ENCODE results near the gene OR4D2.
"Not testable (repeated sequence)": the region's sequence is repeated elsewhere in the genome, so short reads cannot be mapped to it uniquely, and the experiment has no call there.

Gene OR4D2

DNA sequence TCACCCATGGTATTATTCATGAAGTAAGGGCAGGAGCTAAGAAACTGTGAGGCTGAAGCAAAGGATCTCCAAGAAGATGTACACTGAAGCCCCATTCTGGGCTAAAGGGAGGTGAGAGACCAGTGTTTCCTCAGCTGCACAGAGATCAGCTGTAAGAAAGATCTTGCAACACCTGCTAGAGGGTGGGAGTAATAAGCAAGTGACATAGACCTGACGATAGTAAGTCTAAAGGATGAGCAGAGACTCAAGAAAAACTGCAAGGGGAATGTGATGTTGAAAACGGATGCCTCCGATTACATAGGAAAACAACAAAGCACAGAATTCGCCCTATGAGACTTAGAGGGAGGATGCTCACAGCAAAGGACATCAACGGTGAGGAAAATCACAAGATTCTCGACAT is at the start of gene OR4D2:
OR4D2 (plus strand) TSS at position 301 of the 400 bp plus-strand sequence. CDS start 2,674 bp downstream, outside the sequence.
- no peak for DNase-seq (ENCODE audit: low read depth in 3 of 3, low spot score in 1 of 3)

- DNase-seq (ENCODE audit: low read depth in 3 of 3, low spot score in 1 of 3): no peak
Measured at GRCh38 chr17:58117382-58117781, 49.4 kb upstream of the OR4D2 start.

- no peak for DNase-seq (ENCODE audit: low read depth in 3 of 3, low spot score in 1 of 3)
Measured at GRCh38 chr17:58119491-58119890, 47.3 kb upstream of the OR4D2 start.

DNA sequence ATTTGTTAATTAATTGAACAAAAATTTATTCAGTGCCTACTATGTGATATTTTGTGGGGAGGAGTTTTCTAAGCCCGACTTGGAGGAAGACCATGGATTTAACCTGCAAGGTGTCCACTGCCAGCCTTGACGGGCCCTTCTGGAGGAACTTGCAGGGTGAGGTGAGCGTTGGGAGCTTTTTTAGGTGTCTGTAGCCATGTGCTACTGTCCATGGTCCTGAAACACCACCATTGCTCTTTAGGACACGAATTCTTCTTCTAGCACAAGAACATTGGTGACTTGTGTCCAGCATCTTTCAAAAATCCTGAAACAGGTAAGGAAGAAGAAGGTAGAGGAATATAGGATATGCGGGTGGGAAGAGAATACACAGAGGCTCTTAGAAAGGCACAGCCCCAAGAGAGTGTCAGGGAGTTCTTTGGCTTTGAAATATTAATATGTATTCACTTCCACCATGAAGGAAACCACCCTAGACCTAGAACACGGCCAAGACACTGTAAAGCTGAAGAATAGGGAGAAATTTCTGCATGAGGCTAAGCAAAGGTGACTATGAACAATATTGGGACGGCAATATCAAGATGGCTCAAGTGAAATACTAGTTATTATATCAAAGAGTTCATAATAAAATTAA is 46.5 kb upstream of the OR4D2 start:
- DNase-seq (ENCODE audit: low read depth in 3 of 3, low spot score in 1 of 3): no peak

DNA sequence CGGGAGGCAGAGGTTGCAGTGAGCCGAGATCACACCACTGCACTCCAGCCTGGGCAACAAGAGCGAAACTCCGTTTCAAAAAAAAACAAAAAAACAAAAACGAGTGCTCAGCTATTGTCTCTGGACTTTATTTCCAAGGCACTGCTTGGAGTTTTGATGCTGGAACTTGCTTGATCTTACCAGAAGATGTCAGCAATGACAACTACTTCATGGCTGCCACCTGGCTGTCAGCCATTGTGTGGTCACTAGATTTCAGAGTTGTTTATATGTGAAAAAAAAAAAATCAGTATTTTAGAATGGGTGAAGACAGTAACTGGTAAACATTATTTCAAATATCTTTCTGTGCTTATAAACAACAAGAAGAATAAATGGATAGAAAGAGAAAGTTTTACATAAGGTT is 44.9 kb upstream of the OR4D2 start:
- no peak for DNase-seq (ENCODE audit: low read depth in 3 of 3, low spot score in 1 of 3)

GRCh38 chr17:58127846-58128245 is 38.9 kb upstream of the OR4D2 start:
- no peak for DNase-seq (ENCODE audit: low read depth in 3 of 3, low spot score in 1 of 3)

DNA sequence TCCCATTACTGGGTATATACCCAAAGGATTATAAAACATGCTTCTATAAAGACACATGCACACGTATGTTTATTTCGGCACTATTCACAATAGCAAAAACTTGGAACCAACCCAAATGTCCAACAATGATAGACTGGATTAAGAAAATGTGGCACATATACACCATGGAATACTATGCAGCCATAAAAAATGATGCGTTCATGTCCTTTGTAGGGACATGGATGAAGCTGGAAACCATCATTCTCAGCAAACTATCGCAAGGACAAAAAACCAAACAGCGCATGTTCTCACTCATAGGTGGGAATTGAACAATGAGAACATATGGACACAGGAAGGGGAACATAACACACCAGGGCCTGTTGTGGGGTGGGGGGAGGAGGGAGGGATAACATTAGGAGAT is 34.1 kb upstream of the OR4D2 start:
- not testable (repeated sequence) for DNase-seq (ENCODE audit: low read depth in 3 of 3, low spot score in 1 of 3)

DNA sequence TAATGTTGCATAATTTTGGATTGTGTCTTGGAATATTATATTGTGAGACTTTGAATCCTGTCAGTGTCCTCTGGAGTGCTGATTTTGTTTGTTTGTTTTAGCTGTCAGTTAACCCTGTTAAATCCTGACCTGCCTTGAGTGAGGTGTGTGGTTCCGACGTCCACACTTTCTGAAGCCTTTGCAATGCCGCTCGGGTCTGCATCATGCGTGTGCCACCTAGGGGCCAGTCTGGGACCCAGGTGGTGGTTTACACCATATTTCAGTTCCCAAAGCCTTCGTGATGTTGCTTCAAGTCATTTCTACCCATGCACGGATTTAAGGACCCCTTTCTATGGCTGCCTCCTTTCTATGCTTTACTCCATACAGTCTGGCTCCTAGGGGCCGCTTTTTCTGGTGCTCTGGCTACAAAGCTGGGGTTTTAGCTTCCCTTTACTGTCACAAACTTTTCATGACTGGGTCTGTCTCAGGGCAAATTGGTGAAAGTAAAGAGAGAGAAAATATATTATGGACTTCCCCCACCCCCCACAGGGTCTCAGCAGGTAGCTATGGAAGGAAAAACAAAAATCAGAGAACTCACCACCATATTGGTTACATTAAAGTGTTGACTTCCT is 30.0 kb upstream of the OR4D2 start:
- no peak for DNase-seq (ENCODE audit: low read depth in 3 of 3, low spot score in 1 of 3)

- DNase-seq (ENCODE audit: low read depth in 3 of 3, low spot score in 1 of 3): no peak
Measured at GRCh38 chr17:58141505-58141904, 25.3 kb upstream of the OR4D2 start.

- DNase-seq (ENCODE audit: low read depth in 3 of 3, low spot score in 1 of 3): not testable (repeated sequence)
Measured at GRCh38 chr17:58143335-58143734, 23.4 kb upstream of the OR4D2 start.

- DNase-seq (ENCODE audit: low read depth in 3 of 3, low spot score in 1 of 3): no peak
Measured at GRCh38 chr17:58144801-58145200, 22.0 kb upstream of the OR4D2 start.

DNA sequence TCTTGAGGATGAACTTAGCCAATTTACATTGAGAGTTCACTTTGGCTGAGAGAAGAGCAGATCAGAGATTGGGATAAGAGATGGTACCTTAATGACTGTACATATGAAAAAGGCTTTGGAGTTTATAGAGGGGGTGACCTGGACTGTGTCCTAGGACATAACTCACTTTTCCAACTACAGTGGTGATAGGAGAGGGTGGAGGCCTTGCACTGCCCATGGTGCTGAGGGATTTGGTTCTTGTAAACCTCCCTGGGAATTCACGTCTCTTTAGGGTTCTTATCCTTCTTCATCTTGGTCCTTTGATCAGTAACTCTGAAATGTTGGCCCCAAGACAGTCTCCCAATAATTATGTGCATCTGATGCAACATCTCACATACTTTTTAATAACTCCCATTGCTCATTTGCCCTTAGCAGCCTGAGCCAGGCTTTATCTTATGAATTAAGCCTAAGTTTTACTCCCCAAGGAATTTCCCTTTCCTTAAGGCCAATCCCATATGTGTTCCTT is 18.8 kb upstream of the OR4D2 start, which contains the start of gene OR4D1:
OR4D1 (plus strand) TSS at position 455 of the 505 bp plus-strand sequence. CDS start 6,770 bp downstream, outside the sequence.
- DNase-seq (ENCODE audit: low read depth in 3 of 3, low spot score in 1 of 3): no peak

DNA sequence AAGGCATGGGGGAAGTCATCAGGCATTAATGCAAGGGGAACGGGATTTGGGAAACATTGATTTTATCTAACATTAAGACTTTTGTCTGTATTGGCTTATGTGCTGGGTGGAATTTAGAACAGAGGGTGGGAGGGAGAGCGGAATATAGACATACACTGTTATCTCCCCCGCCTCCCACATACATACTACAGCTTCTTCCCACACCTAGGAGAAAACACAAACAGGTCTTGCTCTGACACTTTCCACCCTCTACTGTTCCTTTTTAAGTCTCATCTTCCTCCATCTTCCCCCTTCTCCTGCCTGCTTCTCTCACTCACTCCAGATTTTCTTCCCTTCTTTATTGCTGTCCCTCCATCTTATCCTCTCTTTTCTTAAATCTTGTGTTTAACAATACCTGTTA is 18.2 kb upstream of the OR4D2 start:
- no peak for DNase-seq (ENCODE audit: low read depth in 3 of 3, low spot score in 1 of 3)

DNA sequence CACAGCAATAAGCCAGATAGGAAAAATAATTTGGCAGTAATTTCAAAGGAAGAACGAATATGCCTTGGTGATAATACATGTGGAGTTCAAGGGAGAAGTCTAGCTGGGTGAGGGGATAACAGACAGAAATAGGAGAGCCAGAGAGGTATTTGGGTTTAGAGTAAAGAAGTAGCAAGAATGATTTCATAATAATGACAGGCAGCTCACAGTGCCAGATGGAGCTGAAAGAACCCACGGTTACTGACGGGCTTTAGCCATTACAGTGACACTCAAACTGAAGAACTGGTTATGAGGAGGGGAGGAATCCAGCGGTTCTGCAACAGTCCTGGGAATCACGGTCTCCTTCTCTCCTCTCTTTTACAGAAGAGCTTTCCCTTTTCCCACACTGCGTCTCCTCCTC is 16.4 kb upstream of the OR4D2 start:
- no peak for DNase-seq (ENCODE audit: low read depth in 3 of 3, low spot score in 1 of 3)

DNA sequence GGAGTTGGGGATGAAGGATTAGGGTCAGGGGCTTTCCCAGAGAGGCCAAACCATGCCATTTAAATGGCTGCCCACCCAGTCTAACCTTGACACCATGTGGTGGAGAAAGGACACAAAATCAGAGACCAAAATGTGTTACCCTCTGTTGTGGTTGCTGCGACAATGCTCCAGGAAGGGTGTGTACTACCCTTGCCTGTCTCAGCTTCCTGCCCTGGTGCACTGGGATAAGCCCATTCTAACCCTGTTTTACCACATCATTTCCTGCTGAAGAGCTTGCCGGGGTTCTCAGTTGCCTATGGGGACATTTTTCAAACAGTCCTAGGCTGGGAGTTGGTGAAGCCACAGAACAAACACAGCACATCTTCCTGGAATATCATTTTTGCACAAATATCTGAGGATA is 13.7 kb upstream of the OR4D2 start:
- peak in 2 of 3 donors; percentile 22 to 31 for DNase-seq (ENCODE audit: low read depth in 3 of 3, low spot score in 1 of 3)

DNA sequence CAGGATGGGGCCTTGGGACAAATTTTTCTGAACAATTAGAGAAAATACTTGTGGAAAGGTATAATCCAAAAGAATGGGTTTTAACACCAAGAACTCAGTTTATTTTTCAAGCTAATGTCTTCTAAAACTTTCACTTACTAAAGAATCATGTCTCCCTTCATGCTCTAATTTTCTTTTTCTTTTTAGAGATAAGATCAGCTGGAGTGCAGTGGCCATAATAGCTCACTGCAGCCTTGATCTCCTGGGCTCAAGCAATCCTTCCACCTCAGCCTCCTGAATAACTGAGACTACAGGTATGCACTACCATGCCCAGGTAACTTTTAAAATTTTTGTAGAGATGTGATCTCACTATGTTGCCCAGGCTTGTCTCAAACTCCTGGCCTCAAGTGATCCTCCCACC is 13.1 kb upstream of the OR4D2 start:
- no peak for DNase-seq (ENCODE audit: low read depth in 3 of 3, low spot score in 1 of 3)

GRCh38 chr17:58156839-58157803 is 9.7 kb upstream of the OR4D2 start:
- DNase-seq (ENCODE audit: low read depth in 3 of 3, low spot score in 1 of 3): peak; percentile 2 to 42 (median 16)

DNA sequence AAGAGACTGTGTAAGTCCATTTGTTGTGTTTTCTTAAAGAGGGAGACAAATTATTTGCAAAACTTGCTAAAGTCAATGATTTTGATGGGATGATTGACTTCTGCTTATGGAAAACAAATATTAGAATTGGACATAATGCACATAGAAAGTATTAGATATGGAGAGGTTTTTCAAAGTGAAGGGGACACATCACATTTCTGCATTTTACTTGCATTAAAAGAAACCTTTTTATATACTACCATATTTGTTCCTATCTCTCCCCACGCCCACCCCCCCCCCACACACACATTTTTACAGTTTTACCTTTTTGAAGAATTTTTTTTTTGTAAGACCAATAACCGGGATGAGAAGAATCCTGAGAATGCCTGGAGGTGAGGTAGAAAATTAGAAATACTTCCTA is 8.6 kb upstream of the OR4D2 start:
- no peak for DNase-seq (ENCODE audit: low read depth in 3 of 3, low spot score in 1 of 3)

DNA sequence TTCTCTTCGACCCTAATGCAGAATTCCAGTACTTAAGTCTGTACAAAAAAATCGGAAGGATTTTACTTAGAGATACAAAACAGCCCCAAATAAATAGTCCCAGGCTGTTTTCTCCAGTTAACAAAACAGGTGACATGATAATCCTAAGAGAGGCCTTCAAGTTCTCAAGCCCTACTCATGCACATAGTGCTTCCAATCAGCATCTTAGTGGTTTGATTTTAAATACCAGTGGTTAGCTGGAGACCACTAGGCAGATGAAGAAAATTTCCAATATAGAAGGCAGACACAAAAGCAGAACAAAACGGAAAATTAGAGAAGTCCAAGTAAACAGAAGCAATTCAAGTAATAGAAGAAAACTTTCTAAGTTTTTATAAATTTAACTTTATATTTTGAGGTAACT is 5.2 kb upstream of the OR4D2 start:
- no peak for DNase-seq (ENCODE audit: low read depth in 3 of 3, low spot score in 1 of 3)

DNA sequence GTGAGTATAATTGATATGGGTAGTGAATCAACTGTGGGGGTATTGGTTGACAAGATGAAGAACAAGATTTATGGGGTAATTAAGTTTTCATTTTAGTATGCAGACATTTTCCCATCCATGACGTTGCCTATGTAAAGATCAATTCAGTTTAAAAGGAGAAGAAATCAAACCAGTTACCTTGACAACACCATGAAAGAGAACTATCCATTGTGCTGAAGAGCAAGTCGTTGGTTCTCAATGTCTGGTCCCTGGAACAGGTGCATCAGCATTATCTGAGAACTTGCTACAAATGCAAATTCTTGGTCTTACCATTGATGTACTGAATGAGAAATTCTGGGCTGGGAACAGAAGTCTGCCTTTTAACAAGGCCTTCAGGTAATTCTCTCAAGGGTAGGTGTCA is 801 bp upstream of the OR4D2 start:
- no peak for DNase-seq (ENCODE audit: low read depth in 3 of 3, low spot score in 1 of 3)

GRCh38 chr17:58170622-58171021 is 3.8 kb downstream of the OR4D2 start:
- DNase-seq (ENCODE audit: low read depth in 3 of 3, low spot score in 1 of 3): no peak
